ENCODE data around the gene HIP1. TPM values are rescaled to one million over a fixed set of nuclear protein-coding genes. Genes with fewer than 3 reads are reported as not detected.

The HIP1 gene
- total and polyA plus RNA-seq, 2 of the 13 experiments (the other 11 are each of a cell fraction or from before 2014, with no cell fraction given): 4.5 to 6.2 TPM

DNA sequence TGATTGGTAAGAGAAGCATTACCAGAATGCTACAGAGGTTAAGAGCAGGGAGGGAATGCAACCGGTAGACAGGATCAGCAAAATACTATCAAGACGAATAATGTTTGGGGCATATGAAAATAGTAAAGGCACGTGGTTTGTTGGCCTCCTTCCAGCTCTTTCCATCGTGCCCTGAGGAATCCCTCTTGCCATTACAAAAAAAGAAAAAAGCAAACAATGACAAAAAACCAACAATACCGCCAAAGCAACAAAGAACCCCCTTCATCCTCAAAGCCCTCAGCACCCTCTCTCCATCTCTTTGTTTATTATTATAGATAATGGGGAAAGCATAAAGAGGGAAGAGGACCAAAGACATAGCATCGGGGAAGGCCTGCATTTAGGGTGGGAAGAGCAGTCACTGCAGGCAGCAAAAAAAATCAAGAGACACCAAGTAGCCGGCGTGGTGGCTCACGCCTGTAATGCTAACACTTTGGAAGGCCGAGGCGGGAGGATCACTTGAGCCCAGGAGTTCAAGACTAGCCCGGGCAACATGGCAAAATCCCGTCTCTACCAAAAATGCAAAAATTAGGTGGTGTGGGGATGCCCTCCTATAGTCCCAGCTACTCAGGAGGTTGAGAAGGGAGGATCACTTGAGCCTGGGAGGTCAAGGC lies 78.0 kb downstream of the HIP1 start:
- WGBS (ENCODE audit: low lambda C conversion rate): 46% methylated on average over 13 of the region's 13 CpGs
- ChIA-PET CTCF (ENCODE audit: low intra/inter-chr PET ratio, low total read pairs) (no interaction called here), POLR2A (no interaction called here)
- Histone ChIP-seq H4K20me1 (ENCODE audit: insufficient read depth, low read length) (no peaks in the 10 kb centered on the region), H3K27me3 (ENCODE audit: control insufficient read depth in 1 of 2, insufficient read depth in 2 of 2, low read length in 2 of 2) (no peaks in the 10 kb centered on the region), H3K79me2 (ENCODE audit: insufficient read depth, low read length) (no peaks in the 10 kb centered on the region), H3K9me3 (ENCODE audit: low read length) (no peaks in the 10 kb centered on the region), H3K36me3 (replicated peaks in 1 of 2; ENCODE audit: control insufficient read depth in 1 of 2, insufficient read depth in 2 of 2, low read length in 2 of 2) (no peaks in the 10 kb centered on the region), H3K27ac (ENCODE audit: extremely low read length, insufficient read depth, low read length) (no peak overlapping the region), H3K4me2 (ENCODE audit: low read depth, low read length) (no peak overlapping the region), H2AFZ (ENCODE audit: low read length) (no peak overlapping the region), H3K4me1 (ENCODE audit: insufficient read depth, low read length) (peaks cover 8% of the 10 kb centered on the region), H3K9ac (ENCODE audit: insufficient read depth, low read depth, low read length) (no peak overlapping the region), H3K4me3 (replicated peaks in 1 of 3; ENCODE audit: insufficient read depth in 1 of 3, low read depth in 2 of 3, low read length in 3 of 3) (no peak overlapping the region)
- ATAC-seq (no peak), FAIRE-seq (no peak), DNase-seq (ENCODE audit: low spot score) (peak; percentile 23)
- intact Hi-C loops (cut with micrococcal nuclease; ENCODE audit: unreplicated experiment) (no loop called here), in situ Hi-C loops (cut with HindIII; ENCODE audit: extremely low pct_ligation_motif_present, low pct_unique_long_range_greater_than_20kb) (no loop called here)
- TF ChIP-seq SOX5 (CRISPR knock-in tag; IDR thresholded peaks at IDR 0.05; ENCODE audit: borderline replicate concordance) (peak; percentile 61; the same call in 1 of the 2 replicates), ZNF777 (CRISPR knock-in tag; IDR thresholded peaks at IDR 0.05) (no peak), SOX13 (IDR thresholded peaks at IDR 0.05) (no peak), SOX13 (CRISPR knock-in tag; conservative IDR thresholded peaks at IDR 0.05 in 1 of 2, IDR thresholded peaks at IDR 0.05 in 1 of 2) (peak in 1 of 2 experiments; percentile 83; a peak in 2 of 4 replicates), SOX6 (IDR thresholded peaks at IDR 0.05) (no peak), SOX6 (CRISPR knock-in tag; IDR thresholded peaks at IDR 0.05) (peak; percentile 38; the same call in 1 of the 2 replicates), MIXL1 (CRISPR knock-in tag; IDR thresholded peaks at IDR 0.05) (no peak)
- no TSS peak for BruUV-seq (replicated peaks)

DNA sequence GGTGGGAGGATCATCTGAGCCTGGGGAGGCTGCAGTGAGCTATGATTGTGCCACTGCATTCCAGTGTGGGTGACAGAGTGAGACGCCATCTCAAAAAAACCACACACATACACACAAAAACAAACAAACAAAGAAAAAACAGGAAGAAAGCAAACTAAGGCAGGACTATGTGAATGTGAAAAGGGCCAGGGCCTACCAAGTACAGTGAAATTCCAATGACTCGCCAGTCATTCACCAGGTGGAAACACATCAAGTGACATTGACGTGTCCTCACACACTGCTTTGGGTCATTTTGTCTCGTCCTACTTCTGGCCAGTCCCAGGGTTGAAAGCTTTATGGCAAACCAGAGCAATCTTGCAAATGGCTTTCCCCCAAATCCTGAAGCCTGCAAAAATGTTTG lies 79.9 kb downstream of the HIP1 start:
- no peak for ATAC-seq
- Histone ChIP-seq H3K4me1 (ENCODE audit: insufficient read depth, low read length) (peaks cover 8% of the 10 kb centered on the region), H3K9me3 (ENCODE audit: low read length) (no peaks in the 10 kb centered on the region), H3K27ac (ENCODE audit: extremely low read length, insufficient read depth, low read length) (no peak overlapping the region), H3K4me3 (replicated peaks in 1 of 3; ENCODE audit: insufficient read depth in 1 of 3, low read depth in 2 of 3, low read length in 3 of 3) (no peak overlapping the region), H2AFZ (ENCODE audit: low read length) (no peak overlapping the region), H3K4me2 (ENCODE audit: low read depth, low read length) (no peak overlapping the region), H3K27me3 (ENCODE audit: control insufficient read depth in 1 of 2, insufficient read depth in 2 of 2, low read length in 2 of 2) (no peaks in the 10 kb centered on the region), H3K9ac (ENCODE audit: insufficient read depth, low read depth, low read length) (no peak overlapping the region), H3K36me3 (replicated peaks in 1 of 2; ENCODE audit: control insufficient read depth in 1 of 2, insufficient read depth in 2 of 2, low read length in 2 of 2) (no peaks in the 10 kb centered on the region), H3K79me2 (ENCODE audit: insufficient read depth, low read length) (no peaks in the 10 kb centered on the region), H4K20me1 (ENCODE audit: insufficient read depth, low read length) (no peaks in the 10 kb centered on the region)
- no peak for FAIRE-seq
- TF ChIP-seq, protein P1, sequence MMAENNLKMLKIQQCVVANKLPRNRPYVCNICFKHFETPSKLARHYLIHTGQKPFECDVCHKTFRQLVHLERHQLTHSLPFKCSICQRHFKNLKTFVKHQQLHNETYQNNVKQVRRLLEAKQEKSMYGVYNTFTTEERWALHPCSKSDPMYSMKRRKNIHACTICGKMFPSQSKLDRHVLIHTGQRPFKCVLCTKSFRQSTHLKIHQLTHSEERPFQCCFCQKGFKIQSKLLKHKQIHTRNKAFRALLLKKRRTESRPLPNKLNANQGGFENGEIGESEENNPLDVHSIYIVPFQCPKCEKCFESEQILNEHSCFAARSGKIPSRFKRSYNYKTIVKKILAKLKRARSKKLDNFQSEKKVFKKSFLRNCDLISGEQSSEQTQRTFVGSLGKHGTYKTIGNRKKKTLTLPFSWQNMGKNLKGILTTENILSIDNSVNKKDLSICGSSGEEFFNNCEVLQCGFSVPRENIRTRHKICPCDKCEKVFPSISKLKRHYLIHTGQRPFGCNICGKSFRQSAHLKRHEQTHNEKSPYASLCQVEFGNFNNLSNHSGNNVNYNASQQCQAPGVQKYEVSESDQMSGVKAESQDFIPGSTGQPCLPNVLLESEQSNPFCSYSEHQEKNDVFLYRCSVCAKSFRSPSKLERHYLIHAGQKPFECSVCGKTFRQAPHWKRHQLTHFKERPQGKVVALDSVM (CRISPR knock-in tag; IDR thresholded peaks at IDR 0.05): peak; percentile 65; the same call in 1 of the 2 replicates
- TF ChIP-seq ZMYM3 (CRISPR knock-in tag; IDR thresholded peaks at IDR 0.05) (no peak), ZFP90 (CRISPR knock-in tag; IDR thresholded peaks at IDR 0.05; ENCODE audit: borderline replicate concordance) (no peak), ZNF598 (CRISPR knock-in tag; IDR thresholded peaks at IDR 0.05; ENCODE audit: borderline replicate concordance) (no peak), NFE2L1 (CRISPR knock-in tag; IDR thresholded peaks at IDR 0.05; ENCODE audit: borderline replicate concordance) (no peak)
- TF ChIP-seq, protein P2, sequence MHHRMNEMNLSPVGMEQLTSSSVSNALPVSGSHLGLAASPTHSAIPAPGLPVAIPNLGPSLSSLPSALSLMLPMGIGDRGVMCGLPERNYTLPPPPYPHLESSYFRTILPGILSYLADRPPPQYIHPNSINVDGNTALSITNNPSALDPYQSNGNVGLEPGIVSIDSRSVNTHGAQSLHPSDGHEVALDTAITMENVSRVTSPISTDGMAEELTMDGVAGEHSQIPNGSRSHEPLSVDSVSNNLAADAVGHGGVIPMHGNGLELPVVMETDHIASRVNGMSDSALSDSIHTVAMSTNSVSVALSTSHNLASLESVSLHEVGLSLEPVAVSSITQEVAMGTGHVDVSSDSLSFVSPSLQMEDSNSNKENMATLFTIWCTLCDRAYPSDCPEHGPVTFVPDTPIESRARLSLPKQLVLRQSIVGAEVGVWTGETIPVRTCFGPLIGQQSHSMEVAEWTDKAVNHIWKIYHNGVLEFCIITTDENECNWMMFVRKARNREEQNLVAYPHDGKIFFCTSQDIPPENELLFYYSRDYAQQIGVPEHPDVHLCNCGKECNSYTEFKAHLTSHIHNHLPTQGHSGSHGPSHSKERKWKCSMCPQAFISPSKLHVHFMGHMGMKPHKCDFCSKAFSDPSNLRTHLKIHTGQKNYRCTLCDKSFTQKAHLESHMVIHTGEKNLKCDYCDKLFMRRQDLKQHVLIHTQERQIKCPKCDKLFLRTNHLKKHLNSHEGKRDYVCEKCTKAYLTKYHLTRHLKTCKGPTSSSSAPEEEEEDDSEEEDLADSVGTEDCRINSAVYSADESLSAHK (CRISPR knock-in tag; IDR thresholded peaks at IDR 0.05; ENCODE audit: borderline replicate concordance): no peak
- intact Hi-C loops (cut with micrococcal nuclease; ENCODE audit: unreplicated experiment): no loop called here
- POLR2A ChIA-PET: no interaction called here
- WGBS (ENCODE audit: low lambda C conversion rate): 30% methylated on average over 4 of the region's 4 CpGs
- no peak for DNase-seq (ENCODE audit: low spot score)
- no TSS peak for BruUV-seq (replicated peaks)
- CTCF ChIA-PET (ENCODE audit: low intra/inter-chr PET ratio, low total read pairs): no interaction called here
- in situ Hi-C loops (cut with HindIII; ENCODE audit: extremely low pct_ligation_motif_present, low pct_unique_long_range_greater_than_20kb): no loop called here

Measured in HepG2 (cell line).